ENCODE data around the gene CRHR1.

DNA sequence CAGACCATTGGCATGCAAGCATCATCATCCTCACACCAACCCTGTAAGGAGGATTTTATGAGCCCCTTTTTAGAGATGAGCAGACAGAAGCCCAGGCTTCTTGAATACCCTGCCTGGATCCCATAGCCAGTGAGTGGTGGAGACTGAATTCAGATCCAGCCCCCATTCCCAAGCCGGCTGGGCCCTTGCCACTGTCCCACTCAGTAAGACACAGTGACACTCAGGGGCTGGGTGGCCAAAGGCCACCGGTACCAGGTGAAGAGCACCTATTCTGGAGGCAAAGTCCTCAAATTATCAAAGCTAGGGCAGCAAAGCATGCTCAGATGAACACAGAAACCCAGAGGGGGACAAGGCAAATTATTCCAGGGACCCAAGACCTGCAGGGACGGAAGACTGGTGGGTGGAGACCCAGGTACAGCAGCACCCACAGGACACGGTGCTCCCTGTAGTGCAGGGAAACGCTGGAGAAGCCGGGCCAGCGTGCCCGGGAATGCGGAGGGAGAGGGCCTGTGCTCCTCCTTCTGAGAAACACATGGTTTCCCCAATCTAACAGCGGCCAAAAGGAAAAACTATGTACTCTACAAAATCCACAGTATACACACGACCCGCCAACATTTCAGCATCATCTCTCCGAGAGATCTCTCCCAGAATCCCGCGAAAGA lies 33.2 kb upstream of the CRHR1 start:
- TF ChIP-seq, protein P1, sequence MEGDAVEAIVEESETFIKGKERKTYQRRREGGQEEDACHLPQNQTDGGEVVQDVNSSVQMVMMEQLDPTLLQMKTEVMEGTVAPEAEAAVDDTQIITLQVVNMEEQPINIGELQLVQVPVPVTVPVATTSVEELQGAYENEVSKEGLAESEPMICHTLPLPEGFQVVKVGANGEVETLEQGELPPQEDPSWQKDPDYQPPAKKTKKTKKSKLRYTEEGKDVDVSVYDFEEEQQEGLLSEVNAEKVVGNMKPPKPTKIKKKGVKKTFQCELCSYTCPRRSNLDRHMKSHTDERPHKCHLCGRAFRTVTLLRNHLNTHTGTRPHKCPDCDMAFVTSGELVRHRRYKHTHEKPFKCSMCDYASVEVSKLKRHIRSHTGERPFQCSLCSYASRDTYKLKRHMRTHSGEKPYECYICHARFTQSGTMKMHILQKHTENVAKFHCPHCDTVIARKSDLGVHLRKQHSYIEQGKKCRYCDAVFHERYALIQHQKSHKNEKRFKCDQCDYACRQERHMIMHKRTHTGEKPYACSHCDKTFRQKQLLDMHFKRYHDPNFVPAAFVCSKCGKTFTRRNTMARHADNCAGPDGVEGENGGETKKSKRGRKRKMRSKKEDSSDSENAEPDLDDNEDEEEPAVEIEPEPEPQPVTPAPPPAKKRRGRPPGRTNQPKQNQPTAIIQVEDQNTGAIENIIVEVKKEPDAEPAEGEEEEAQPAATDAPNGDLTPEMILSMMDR (IDR thresholded peaks at IDR 0.05) = no peak
- no peak for TF ChIP-seq POLR2A (IDR thresholded peaks at IDR 0.05)
